ENCODE measurements around the gene HOXA1.

GRCh38 chr7:27118580-27118979 is 22.8 kb upstream of the HOXA1 start:
- no peak for TF ChIP-seq CTCF (conservative IDR thresholded peaks at IDR 0.05; ENCODE audit: low read depth, low read length)
- no peak for TF ChIP-seq EZH2phosphoT487 (IDR thresholded peaks at IDR 0.05; ENCODE audit: borderline replicate concordance, low read length)
- no peak for TF ChIP-seq EZH2 (IDR thresholded peaks at IDR 0.05; ENCODE audit: low read length, unreplicated experiment)

Data from PC-3 (cell line).